GM12865 (cell line): ENCODE results near the gene CCDC9B.
A peak's percentile ranks its signal among the peaks of the same experiment; 100 is the strongest.

ENCODE experiments used
- DNase-seq: peaks from one replicate; pipeline ENCODE4 v3.0.0; 2010; ENCODE audit warnings: low read depth
- H3K4me3 ChIP-seq: 2 replicates; pipeline ENCODE4 v1.5.1; 2011; ENCODE audit warnings: mild to moderate bottlenecking, low read depth, low read length, control low read depth
- TF ChIP-seq, protein P1 (sequence below): IDR thresholded peaks from 2 replicates; pipeline ENCODE4 v1.5.1; 2011; ENCODE audit warnings: low read length, control low read depth, low read depth, inconsistent platforms; ENCODE audit not compliant: insufficient read depth; ENCODE audit errors: missing control alignments

Gene CCDC9B

DNA sequence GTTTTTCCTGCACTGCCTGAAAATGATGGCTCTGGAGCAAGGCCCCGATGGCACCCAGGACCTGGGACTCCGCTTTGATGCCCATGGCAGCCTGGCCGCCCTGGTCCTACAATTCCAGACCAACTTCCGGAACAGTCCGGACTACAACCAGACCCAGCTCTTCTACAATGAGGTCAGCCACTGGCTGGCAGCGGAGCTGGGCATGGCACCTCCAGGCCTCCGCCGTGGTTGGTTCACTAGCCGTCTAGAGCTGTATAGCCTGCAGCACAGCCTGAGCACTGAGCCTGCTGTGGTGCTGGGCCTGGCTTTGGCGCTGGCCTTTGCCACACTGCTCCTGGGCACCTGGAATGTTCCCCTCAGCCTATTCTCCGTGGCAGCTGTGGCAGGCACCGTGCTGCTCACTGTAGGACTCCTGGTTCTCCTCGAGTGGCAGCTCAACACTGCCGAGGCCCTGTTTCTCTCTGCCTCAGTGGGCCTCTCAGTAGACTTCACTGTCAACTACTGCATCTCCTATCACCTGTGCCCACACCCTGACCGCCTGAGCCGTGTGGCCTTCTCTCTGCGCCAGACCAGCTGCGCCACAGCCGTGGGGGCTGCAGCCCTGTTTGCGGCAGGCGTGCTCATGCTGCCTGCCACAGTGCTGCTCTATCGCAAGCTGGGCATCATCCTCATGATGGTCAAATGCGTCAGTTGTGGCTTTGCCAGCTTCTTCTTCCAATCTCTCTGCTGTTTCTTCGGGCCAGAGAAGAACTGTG is 28.2 kb upstream of the CCDC9B start:
- DNase-seq, result no peak
- no peak overlapping the region for H3K4me3 ChIP-seq
- TF ChIP-seq, protein P1, sequence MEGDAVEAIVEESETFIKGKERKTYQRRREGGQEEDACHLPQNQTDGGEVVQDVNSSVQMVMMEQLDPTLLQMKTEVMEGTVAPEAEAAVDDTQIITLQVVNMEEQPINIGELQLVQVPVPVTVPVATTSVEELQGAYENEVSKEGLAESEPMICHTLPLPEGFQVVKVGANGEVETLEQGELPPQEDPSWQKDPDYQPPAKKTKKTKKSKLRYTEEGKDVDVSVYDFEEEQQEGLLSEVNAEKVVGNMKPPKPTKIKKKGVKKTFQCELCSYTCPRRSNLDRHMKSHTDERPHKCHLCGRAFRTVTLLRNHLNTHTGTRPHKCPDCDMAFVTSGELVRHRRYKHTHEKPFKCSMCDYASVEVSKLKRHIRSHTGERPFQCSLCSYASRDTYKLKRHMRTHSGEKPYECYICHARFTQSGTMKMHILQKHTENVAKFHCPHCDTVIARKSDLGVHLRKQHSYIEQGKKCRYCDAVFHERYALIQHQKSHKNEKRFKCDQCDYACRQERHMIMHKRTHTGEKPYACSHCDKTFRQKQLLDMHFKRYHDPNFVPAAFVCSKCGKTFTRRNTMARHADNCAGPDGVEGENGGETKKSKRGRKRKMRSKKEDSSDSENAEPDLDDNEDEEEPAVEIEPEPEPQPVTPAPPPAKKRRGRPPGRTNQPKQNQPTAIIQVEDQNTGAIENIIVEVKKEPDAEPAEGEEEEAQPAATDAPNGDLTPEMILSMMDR, result no peak

GRCh38 chr15:40367686-40368611 is 27.2 kb upstream of the CCDC9B start:
- peak overlapping the region; percentile 13 for H3K4me3 ChIP-seq
- TF ChIP-seq, protein P1, result peak; percentile 81
- peak; percentile 93 for DNase-seq

- TF ChIP-seq, protein P1, result no peak
- DNase-seq, result no peak
- peak overlapping the region; percentile 13; the same call in 1 of the 2 replicates for H3K4me3 ChIP-seq
These were observed 26.6 kb upstream of the CCDC9B start for GRCh38 chr15:40367371-40367685.

DNA sequence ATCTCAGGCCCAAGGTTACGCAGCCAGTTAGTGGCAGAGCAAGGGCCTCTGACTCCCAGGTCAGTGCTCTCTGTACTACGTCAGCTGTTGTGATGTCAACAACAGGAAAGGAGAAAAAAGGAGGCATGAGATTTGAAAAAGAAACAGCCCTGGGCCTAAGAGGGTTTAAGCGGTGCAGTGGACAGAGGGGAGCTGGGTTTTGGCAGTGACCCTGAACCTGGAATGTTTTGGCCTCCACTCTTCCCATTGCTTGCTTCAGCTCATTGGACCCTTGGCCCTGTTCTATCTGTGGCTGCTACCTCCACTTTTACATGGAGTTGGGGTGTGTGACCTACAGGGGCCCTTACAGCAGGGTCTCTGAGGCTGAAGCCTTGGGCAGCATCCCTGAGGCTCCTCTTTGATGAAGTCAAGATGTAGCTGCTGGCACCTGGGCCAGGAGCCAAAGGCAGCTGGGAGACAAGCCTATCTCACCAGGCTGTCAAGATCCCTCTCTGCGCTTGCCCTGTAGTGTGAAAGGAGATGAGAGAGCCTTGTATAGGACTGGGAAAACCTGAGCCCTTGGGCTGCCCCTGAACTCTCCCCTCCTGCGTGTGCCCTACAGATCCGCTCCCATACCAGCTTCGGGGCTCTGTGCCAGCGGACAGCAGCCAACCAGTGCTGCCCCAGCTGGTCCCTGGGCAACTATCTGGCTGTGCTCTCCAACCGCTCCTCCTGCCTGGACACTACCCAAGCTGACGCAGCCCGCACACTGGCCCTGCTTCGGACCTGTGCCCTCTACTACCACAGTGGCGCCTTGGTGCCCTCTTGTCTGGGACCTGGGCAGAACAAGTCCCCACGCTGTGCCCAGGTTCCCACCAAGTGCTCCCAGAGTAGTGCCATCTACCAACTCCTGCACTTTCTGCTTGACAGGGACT is 26.0 kb upstream of the CCDC9B start:
- TF ChIP-seq, protein P1, result no peak
- H3K4me3 ChIP-seq, result no peak overlapping the region
- no peak for DNase-seq

DNA sequence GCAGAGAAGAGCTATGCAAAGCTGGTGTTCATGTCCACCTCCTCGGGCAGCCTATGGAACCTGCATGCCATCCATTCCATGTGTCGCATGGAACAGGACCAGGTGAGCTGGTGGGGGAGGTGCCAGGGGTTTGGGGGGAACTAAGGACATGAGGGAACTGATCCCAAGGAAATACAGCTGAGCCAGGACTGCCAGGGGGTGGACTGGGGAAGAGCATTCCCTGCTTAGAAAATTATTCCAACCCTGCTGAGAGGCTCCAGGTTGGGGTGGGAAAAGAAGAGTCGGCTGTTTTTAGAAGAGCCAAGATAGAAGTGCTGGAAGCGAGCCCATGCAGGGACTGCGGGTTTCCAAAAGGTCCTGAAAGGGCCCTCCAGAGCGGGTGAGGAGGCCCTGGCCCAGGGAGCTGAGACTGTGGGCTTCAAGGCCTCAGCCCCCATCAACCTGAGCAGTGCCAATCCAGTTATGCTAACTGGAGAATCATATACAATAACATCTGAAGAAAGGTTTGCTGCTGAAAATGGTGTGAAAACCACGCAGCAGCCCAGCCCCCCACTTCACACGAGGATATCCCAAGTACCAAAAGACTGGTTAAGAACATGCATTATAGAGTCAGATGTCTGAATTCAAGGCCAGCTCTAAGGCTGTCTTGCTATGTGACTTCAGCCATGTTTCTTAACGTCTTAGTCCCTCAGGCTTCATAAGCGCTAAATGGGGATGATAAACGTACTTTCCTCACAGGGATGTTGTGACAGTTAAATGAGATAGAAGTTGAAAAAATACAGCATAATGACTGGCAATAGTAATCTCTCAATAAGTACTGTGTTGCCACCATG is 25.1 kb upstream of the CCDC9B start:
- no peak for DNase-seq
- TF ChIP-seq, protein P1, result no peak
- H3K4me3 ChIP-seq, result no peak overlapping the region

DNA sequence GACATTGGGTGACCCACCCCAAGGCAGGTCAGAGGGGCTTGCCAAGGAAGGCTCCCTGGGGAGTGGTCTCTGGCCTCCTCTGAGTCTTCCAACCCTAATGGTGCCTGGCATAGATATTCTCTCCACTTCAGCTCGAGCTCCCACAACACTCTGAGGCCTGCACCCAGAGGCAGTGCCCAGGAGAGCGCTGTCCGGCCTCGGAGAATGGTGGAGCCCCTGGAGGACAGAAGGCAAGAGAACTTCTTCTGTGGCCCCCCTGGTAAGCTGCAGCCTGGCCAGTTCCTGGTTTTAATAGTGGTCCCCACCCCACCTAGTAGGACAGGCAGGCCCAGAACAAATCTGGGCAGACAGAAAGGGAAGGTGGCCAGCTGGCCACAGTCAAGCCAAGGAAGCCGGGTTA is 24.3 kb upstream of the CCDC9B start:
- no peak for DNase-seq
- TF ChIP-seq, protein P1, result no peak
- H3K4me3 ChIP-seq, result no peak overlapping the region
